CD14-positive monocyte (primary cell): ENCODE results near the gene WDFY4. TPM values are rescaled to one million over a fixed set of nuclear protein-coding genes. Genes with fewer than 3 reads are reported as not detected.
A peak's percentile ranks its signal among the peaks of the same experiment; 100 is the strongest.

Experiments
- DNase-seq, 3 donors: peaks; one replicate each; pipeline ENCODE4 v3.0.0-alpha.2; 2011 to 2022
- H2AFZ ChIP-seq: 2 replicates; pipeline ENCODE4 v1.6.0; 2012; ENCODE audit warnings: mild to moderate bottlenecking, low read depth, low read length, inconsistent platforms; ENCODE audit not compliant: insufficient read depth, poor library complexity, severe bottlenecking
- H3K27ac ChIP-seq, 2 donors: 1 replicate in 1 of 2; 2 replicates in 1 of 2; pipeline ENCODE4 v1.5.1; 2012 to 2013; ENCODE audit warnings: low read length in 2 of 2, control low read depth in 1 of 2, inconsistent platforms in 1 of 2, low read depth in 1 of 2, mild to moderate bottlenecking in 1 of 2
- H3K27me3 ChIP-seq, 2 donors: one replicate each; pipeline versions ENCODE4 v1.6.0 to v1.6.1; 2011 to 2013; ENCODE audit warnings: low read length in 2 of 2; ENCODE audit not compliant: control insufficient read depth in 2 of 2, insufficient read depth in 2 of 2
- H3K36me3 ChIP-seq, 2 donors: replicated peaks in 1 of 2; 1 replicate in 1 of 2; 2 replicates in 1 of 2; pipeline versions ENCODE4 v1.5.1 to v1.6.1; 2012 to 2013; ENCODE audit warnings: low read length in 2 of 2, control low read depth in 1 of 2, inconsistent platforms in 1 of 2, mild to moderate bottlenecking in 1 of 2; ENCODE audit not compliant: insufficient read depth in 2 of 2, control insufficient read depth in 1 of 2
- H3K4me1 ChIP-seq, 2 donors: 1 replicate in 1 of 2; 2 replicates in 1 of 2; pipeline versions ENCODE4 v1.5.1 to v1.6.1; 2012 to 2013; ENCODE audit warnings: low read length in 2 of 2, control low read depth in 1 of 2, inconsistent platforms in 1 of 2, mild to moderate bottlenecking in 1 of 2, moderate library complexity in 1 of 2; ENCODE audit not compliant: insufficient read depth in 2 of 2, control insufficient read depth in 1 of 2
- H3K4me2 ChIP-seq: replicated peaks from 2 replicates; pipeline ENCODE3; 2012; ENCODE audit warnings: low read length, moderate library complexity, mild to moderate bottlenecking; ENCODE audit not compliant: poor library complexity, severe bottlenecking; ENCODE audit errors: extremely low read depth
- H3K4me3 ChIP-seq, 3 experiments: fragments of 200-600 bp in 1 of 3; sonication (generic) in 1 of 3; replicated peaks in 1 of 3; 1 replicate in 2 of 3; 2 replicates in 1 of 3; pipeline ENCODE4 v1.5.1; 2011 to 2013; ENCODE audit warnings: low read length in 3 of 3, mild to moderate bottlenecking in 3 of 3, control low read depth in 2 of 3, low read depth in 2 of 3, inconsistent platforms in 1 of 3, moderate library complexity in 1 of 3
- H3K79me2 ChIP-seq: 2 replicates; pipeline ENCODE4 v1.6.0; 2012; ENCODE audit warnings: mild to moderate bottlenecking, control low read depth, inconsistent platforms, low read length, moderate library complexity; ENCODE audit not compliant: insufficient read depth
- H3K9ac ChIP-seq: 2 replicates; pipeline ENCODE4 v1.6.0; 2017; ENCODE audit warnings: low read length, mild to moderate bottlenecking; ENCODE audit not compliant: insufficient read depth, poor library complexity, severe bottlenecking
- H3K9me3 ChIP-seq, 2 donors: replicated peaks in 1 of 2; 1 replicate in 1 of 2; 2 replicates in 1 of 2; pipeline versions ENCODE4 v1.5.1 to v1.6.1; 2012 to 2013; ENCODE audit warnings: low read length in 2 of 2, control low read depth in 1 of 2; ENCODE audit not compliant: control insufficient read depth in 1 of 2, insufficient read depth in 1 of 2
- H4K20me1 ChIP-seq: 2 replicates; pipeline ENCODE4 v1.6.0; 2012; ENCODE audit warnings: mild to moderate bottlenecking, low read length, control low read depth, moderate library complexity; ENCODE audit not compliant: insufficient read depth
- H3K27ac Mint-ChIP-seq, 7 donors: one replicate each; pipeline ENCODE4 v1.8.0; 2020; ENCODE audit warnings: mild to moderate bottlenecking in 7 of 7, mixed read lengths in 7 of 7, moderate library complexity in 6 of 7, inconsistent platforms in 2 of 7
- H3K27me3 Mint-ChIP-seq, 3 donors: one replicate each; pipeline ENCODE4 v1.8.0; 2021 to 2022; ENCODE audit warnings: low read depth in 3 of 3, mild to moderate bottlenecking in 3 of 3, mixed read lengths in 3 of 3, moderate library complexity in 3 of 3, inconsistent platforms in 1 of 3
- H3K36me3 Mint-ChIP-seq, 2 donors: one replicate each; pipeline ENCODE4 v1.8.0; 2020; ENCODE audit warnings: mixed read lengths in 2 of 2, inconsistent platforms in 1 of 2, mild to moderate bottlenecking in 1 of 2
- H3K4me1 Mint-ChIP-seq: one replicate; pipeline ENCODE4 v1.8.0; 2020; ENCODE audit warnings: mild to moderate bottlenecking, mixed read lengths
- H3K4me3 Mint-ChIP-seq, 2 donors: one replicate each; pipeline ENCODE4 v1.8.0; 2020; ENCODE audit warnings: mild to moderate bottlenecking in 2 of 2, mixed read lengths in 2 of 2, moderate library complexity in 1 of 2
- H3K9me3 Mint-ChIP-seq, 7 donors: one replicate each; pipeline ENCODE4 v1.8.0; 2020 to 2022; ENCODE audit warnings: mixed read lengths in 7 of 7, mild to moderate bottlenecking in 6 of 7, moderate library complexity in 6 of 7, inconsistent platforms in 2 of 7
- WGBS: methylation state at CpG from one replicate; pipeline ENCODE4 v1.1.5; 2013; ENCODE audit warnings: missing lambda C conversion rate; ENCODE audit not compliant: insufficient coverage; 5-methylcytosine and 5-hydroxymethylcytosine counted together
- intact Hi-C, 2 donors: fragments of 100-400 bp; cut with micrococcal nuclease; formaldehyde crosslinking; loops; one replicate each; pipeline versions ENCODE4 v1.15.0 to v1.15.1; 2023
- polyA plus RNA-seq, 3 donors: library from polyadenylated mRNA; depleted of rRNA in 1 of 3; unstranded in 2 of 3; stranded (reverse) in 1 of 3; fragments of 300-500 nt in 2 of 3; fragments of >200 nt in 1 of 3; fragmentation: Illumina TruSeq in 2 of 3; gene quantifications; 1 replicate in 2 of 3; 2 replicates in 1 of 3; pipeline ENCODE4 v1.2.3, GENCODE V29; 2012 to 2021
- TF ChIP-seq, protein P1 (sequence below): fragments of 200-600 bp; IDR thresholded peaks from one replicate; pipeline ENCODE4 v1.8.0; 2022; ENCODE audit warnings: antibody characterized with exemption, mild to moderate bottlenecking

The WDFY4 gene
- polyA plus RNA-seq, 3 donors = 7.5 to 36.1 (median 9.8) TPM

DNA sequence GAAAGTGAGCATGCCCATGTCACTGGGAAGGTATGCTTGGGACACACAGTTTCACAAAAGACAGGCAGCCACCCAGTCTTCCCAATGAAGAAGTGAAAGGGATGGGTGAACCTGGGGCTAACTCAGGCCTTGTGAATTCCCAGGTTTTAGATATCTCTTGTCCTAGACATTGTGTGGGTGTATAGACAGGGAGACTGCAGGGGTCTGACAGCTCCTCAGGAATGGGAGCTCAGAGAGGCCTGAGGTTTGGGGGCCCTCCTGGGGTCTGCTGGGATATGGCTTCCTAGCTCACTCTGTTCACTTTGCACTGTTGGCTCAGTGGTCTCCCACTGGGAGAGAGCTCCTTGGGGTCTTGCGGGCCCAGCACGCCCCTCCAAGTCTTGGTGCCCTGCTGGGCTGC, 47.0 kb downstream of the WDFY4 start:
- Histone ChIP-seq H3K4me1 (no peaks in the 10 kb centered on the region), H3K9ac (no peak overlapping the region), H3K4me2 (no peak overlapping the region), H4K20me1 (no peaks in the 10 kb centered on the region), H3K27me3 (no peaks in the 10 kb centered on the region), H3K4me3 (no peak overlapping the region), H3K9me3 (no peaks in the 10 kb centered on the region), H3K27ac (no peak overlapping the region), H3K36me3 (peaks cover 99% of the 10 kb centered on the region in 2 donors), H3K79me2 (no peaks in the 10 kb centered on the region), H2AFZ (no peak overlapping the region)
- Mint-ChIP-seq H3K27me3 (no peaks in the 10 kb centered on the region), H3K36me3 (peaks cover 91 to 98% of the 10 kb centered on the region in 2 donors), H3K27ac (no peak overlapping the region), H3K9me3 (no peaks in the 10 kb centered on the region), H3K4me3 (no peak overlapping the region), H3K4me1 (no peaks in the 10 kb centered on the region)
- no peak for DNase-seq
- WGBS = 100% methylated on average over 2 of the region's 2 CpGs
- intact Hi-C loops = no loop called here
- TF ChIP-seq, protein P1, sequence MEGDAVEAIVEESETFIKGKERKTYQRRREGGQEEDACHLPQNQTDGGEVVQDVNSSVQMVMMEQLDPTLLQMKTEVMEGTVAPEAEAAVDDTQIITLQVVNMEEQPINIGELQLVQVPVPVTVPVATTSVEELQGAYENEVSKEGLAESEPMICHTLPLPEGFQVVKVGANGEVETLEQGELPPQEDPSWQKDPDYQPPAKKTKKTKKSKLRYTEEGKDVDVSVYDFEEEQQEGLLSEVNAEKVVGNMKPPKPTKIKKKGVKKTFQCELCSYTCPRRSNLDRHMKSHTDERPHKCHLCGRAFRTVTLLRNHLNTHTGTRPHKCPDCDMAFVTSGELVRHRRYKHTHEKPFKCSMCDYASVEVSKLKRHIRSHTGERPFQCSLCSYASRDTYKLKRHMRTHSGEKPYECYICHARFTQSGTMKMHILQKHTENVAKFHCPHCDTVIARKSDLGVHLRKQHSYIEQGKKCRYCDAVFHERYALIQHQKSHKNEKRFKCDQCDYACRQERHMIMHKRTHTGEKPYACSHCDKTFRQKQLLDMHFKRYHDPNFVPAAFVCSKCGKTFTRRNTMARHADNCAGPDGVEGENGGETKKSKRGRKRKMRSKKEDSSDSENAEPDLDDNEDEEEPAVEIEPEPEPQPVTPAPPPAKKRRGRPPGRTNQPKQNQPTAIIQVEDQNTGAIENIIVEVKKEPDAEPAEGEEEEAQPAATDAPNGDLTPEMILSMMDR = no peak

DNA sequence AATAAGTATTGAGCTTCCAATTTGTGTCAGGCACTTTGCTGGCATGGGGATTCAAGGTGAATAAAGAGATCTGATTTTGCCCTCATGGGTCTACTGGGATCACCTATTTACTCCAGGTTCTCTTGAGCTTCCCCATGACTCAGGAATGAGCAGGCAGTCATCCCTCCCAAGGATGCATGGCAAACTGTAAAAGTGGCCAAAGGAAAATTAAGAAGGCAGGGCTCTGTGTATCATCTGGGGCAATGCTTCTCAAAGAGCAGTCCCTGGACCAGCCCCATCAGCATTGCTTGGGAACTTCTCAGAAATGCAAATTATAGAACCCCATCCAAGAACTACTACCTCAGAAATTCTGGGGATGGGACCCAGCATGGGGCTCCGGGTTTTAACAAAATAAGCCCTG, 48.7 kb downstream of the WDFY4 start:
- no peak overlapping the region for H3K9ac ChIP-seq
- H3K36me3 ChIP-seq = peaks cover 98 to 99% of the 10 kb centered on the region in 2 donors
- no peak overlapping the region for H3K27ac ChIP-seq
- TF ChIP-seq, protein P1 = no peak
- Mint-ChIP-seq H3K27ac (peak overlapping the region in 3 of 7 donors; percentile 5 to 78 (median 44)), H3K36me3 (peaks cover 90 to 98% of the 10 kb centered on the region in 2 donors), H3K4me1 (no peaks in the 10 kb centered on the region), H3K27me3 (no peaks in the 10 kb centered on the region), H3K4me3 (no peak overlapping the region), H3K9me3 (no peaks in the 10 kb centered on the region)
- no peaks in the 10 kb centered on the region for H3K79me2 ChIP-seq
- H3K4me1 ChIP-seq = no peaks in the 10 kb centered on the region
- no peaks in the 10 kb centered on the region for H4K20me1 ChIP-seq
- H3K9me3 ChIP-seq = no peaks in the 10 kb centered on the region
- no peak overlapping the region for H2AFZ ChIP-seq
- H3K27me3 ChIP-seq = no peaks in the 10 kb centered on the region
- intact Hi-C loops = no loop called here
- DNase-seq = no peak
- H3K4me2 ChIP-seq = no peak overlapping the region
- WGBS = no CpG with 5 or more reads among the region's 1 CpG
- no peak overlapping the region for H3K4me3 ChIP-seq
